Activated T-helper 17 cell treated with anti-CD3 and anti-CD28 coated beads, Interleukin-2, amount 50 U/mL, for 72 hours (primary cell): ENCODE results near the gene SNIP1. TPM values are rescaled to one million over a fixed set of nuclear protein-coding genes. Genes with fewer than 3 reads are reported as not detected.
"Not testable (repeated sequence)": the region's sequence is repeated elsewhere in the genome, so short reads cannot be mapped to it uniquely, and the experiment has no call there.

Source experiments
- ATAC-seq: fragments of 150-1000 bp; cut with Tn5 transposase; replicated peaks from 2 replicates; pipeline ENCODE4 v1.10.0; 2021; ENCODE audit warnings: mild to moderate bottlenecking, moderate library complexity
- H3K27ac Mint-ChIP-seq: one replicate; pipeline ENCODE4 v1.8.0; 2022; ENCODE audit warnings: mixed read lengths
- H3K27me3 Mint-ChIP-seq: one replicate; pipeline ENCODE4 v1.8.0; 2022; ENCODE audit warnings: mixed read lengths
- H3K36me3 Mint-ChIP-seq: one replicate; pipeline ENCODE4 v1.8.0; 2022; ENCODE audit warnings: low read depth, mild to moderate bottlenecking, mixed read lengths
- H3K4me1 Mint-ChIP-seq: one replicate; pipeline ENCODE4 v1.8.0; 2022; ENCODE audit warnings: mixed read lengths
- H3K4me3 Mint-ChIP-seq: one replicate; pipeline ENCODE4 v1.8.0; 2022; ENCODE audit warnings: mild to moderate bottlenecking, mixed read lengths
- H3K9me3 Mint-ChIP-seq: one replicate; pipeline ENCODE4 v1.8.0; 2022; ENCODE audit warnings: mixed read lengths
- total RNA-seq, 2 donors: library from RNA; stranded (reverse); gene quantifications; one replicate each; pipeline ENCODE4 v1.2.3, GENCODE V29; 2022

The SNIP1 gene
- total RNA-seq, 2 donors from 2014 or later: 26.3 to 31.9 TPM

DNA sequence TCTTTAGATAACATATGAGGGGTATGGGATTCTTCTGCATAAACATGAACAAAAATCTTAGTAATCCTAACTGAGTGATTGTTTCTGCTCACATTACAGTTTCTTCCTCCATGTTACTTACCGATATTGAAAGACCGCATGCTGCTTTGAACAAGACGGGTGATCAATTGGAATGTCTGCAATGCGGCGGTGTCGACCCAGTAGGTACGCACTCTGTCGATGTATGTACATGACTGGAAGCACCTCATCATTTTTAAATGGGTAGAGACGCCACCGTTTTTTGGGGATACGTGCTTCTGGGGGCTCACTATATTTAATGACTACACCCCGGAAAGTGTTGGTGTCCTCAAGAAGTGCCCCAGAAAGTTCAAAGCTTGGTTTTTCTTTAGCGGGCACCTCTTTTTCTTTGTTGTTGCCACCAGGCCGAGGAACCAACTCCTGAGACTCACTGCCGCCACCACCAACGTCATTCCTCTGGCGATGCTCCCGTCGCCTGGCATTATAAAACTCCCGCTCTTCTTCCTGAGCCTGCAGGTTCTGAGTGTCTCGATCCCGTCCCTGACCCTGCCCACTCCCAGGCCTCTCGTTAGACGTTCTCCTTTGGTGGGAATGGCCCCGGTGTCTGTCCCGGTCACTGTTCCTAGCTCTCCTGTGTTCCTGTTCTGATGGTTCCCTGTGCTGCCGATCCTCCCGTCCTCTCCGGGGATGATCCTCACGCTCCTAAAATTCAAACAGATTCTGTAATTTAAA, 13.9 kb downstream of the SNIP1 start:
- Mint-ChIP-seq H3K4me3 (no peak overlapping the region), H3K27me3 (no peaks in the 10 kb centered on the region), H3K9me3 (no peaks in the 10 kb centered on the region), H3K36me3 (peaks cover 98% of the 10 kb centered on the region), H3K4me1 (peaks cover 22% of the 10 kb centered on the region), H3K27ac (no peak overlapping the region)
- no peak for ATAC-seq

DNA sequence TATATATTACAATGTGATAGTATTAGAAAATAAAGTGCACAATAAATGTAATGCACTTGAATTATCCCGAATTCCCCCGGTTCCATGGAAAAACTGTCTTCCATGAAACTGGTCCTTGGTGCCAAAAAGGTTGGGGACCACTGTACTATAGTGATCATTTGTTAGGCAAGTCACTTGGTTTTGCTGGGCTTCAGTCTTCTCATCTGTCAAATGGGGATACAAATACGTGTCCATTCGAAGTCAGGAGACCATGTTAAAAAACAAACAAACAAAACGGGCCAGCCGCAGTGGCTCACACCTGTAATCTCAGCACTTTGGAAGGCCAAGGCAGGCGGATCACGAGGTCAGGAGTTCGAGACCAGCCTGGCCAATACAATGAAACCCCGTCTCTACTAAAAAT, 14.9 kb downstream of the SNIP1 start:
- H3K27ac Mint-ChIP-seq: not testable (repeated sequence)

DNA sequence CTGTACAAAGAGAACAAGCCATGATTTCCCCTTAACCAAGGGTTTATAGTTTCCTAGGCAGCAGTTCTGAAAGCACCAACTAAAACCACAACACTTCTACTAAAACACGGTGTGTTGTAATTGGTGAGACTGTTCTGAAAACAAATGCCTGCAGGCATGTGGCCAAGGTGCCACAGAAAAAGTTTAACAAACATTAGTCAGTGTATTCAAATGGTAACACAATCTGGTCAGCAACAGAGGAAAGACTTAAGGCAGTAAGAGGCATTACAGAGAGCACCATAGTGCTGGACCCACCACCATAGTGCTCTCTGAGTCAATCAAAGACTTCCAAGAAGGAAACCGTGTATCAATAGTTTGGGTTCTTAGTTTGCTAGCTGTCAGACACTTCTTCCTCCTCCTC, 16.7 kb downstream of the SNIP1 start:
- peaks cover 87% of the 10 kb centered on the region for H3K36me3 Mint-ChIP-seq
- peak overlapping the region; percentile 67 for H3K27ac Mint-ChIP-seq
- peak; percentile 94 for ATAC-seq

More for the DNA sequence above, 14.9 kb downstream of the SNIP1 start:
- ATAC-seq, H3K4me3 Mint-ChIP-seq, H3K27me3 Mint-ChIP-seq, H3K9me3 Mint-ChIP-seq: not testable (repeated sequence)
- H3K4me1 Mint-ChIP-seq: peaks cover 23% of the 10 kb centered on the region
- H3K36me3 Mint-ChIP-seq: peaks cover 98% of the 10 kb centered on the region

DNA sequence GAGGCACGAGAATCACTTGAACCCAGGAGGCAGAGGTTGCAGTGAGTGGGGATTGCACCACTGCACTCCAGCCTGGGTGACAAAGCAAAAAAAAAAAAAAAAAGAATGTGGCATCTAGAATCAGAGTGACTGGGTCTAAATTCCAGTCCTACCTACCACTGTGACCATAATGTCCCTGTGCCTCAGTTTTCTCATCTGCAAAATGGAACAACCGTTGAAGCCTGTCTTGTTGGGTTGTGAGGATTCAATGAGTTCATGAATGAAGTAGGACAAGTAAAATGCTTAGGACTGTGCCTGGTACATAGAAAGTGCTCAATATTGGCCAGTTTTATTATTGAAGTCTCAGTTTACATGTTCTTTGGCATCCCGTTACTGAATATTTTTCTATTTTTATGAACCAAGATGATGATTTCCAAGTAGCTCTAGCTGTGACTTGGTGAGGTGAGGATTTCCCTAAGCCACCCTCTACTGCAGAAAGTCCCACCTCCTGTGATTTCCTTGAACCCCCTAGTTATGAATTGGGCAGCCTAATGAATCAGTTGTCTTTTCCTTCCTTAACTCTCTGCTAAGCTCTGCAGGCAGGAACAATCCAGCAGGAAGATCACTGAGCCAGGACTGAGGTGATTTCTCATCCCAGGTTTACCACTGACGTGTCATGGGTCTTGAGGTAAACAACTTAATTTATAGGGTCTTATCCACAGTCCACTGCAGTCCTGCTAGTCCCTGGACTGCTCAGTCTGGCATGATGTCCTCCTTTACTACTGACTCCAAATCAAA, 20.6 kb downstream of the SNIP1 start:
- Mint-ChIP-seq H3K4me3 (no peak overlapping the region), H3K27ac (peak overlapping the region; percentile 81), H3K36me3 (peaks cover 48% of the 10 kb centered on the region), H3K27me3 (no peaks in the 10 kb centered on the region), H3K9me3 (no peaks in the 10 kb centered on the region), H3K4me1 (peaks cover 23% of the 10 kb centered on the region)
- no peak for ATAC-seq

More for the DNA sequence above, 16.7 kb downstream of the SNIP1 start:
- Mint-ChIP-seq H3K4me3 (peak overlapping the region; percentile 35), H3K4me1 (peaks cover 23% of the 10 kb centered on the region), H3K27me3 (no peaks in the 10 kb centered on the region), H3K9me3 (no peaks in the 10 kb centered on the region)

DNA sequence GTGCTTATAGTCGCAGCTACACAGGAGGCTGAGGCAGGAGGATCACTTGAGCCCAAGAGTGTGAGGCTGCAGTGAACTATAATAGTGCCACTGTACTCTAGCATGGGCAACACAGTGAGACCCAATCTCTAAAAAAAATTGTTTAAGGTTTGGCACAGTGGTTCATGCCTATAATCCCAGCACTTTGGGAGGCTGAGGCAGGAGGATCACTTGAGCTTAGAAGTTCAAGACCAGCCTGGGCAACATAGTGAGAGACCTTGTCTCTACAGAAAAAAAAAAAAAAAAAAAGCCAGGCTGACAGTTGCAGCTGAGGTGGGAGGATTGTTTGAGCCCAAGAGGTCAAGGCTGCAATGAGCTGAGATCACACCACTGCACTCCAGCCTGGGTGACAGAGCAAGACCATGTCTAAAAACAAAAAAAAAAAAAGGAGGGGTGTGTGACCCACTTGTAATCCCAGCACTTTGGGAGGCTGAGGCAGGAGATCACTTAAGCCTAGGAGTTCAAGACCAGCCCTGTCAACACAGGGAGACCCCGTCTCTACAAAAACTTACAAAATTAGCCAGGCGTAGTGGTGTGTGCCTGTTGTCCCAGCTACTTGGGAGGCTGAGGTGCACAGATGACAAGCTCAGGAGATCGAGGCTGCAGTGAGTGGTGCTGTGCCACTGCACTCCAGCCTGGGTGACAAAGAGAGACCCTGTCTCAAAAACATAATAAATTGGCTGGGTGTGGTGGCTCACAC, 21.5 kb downstream of the SNIP1 start:
- Mint-ChIP-seq H3K36me3 (peaks cover 39% of the 10 kb centered on the region), H3K4me1 (peaks cover 19% of the 10 kb centered on the region)
- H3K27me3 Mint-ChIP-seq, H3K27ac Mint-ChIP-seq, H3K4me3 Mint-ChIP-seq, ATAC-seq, H3K9me3 Mint-ChIP-seq: not testable (repeated sequence)

DNA sequence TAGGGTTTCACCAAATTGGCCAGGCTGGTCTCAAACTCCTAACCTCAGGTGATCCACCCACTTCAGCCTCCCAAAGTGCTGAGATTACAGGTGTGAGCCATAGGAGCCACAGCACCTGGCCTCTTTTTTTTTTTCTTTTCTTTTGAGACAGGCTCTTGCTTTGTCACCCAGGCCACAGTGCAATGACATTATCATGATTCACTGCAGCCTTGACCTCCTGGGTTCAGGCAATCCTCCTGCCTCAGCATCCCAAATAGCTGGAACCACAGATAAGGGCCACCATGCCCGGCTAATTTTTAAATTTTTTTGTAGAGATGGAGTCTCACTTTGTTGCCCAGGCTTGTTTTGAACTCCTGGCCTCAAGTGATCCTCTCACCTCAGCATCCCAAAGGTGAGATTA, 24.2 kb downstream of the SNIP1 start:
- ATAC-seq, H3K27ac Mint-ChIP-seq, H3K9me3 Mint-ChIP-seq, H3K27me3 Mint-ChIP-seq, H3K4me3 Mint-ChIP-seq, H3K4me1 Mint-ChIP-seq: not testable (repeated sequence)
- peaks cover 13% of the 10 kb centered on the region for H3K36me3 Mint-ChIP-seq

DNA sequence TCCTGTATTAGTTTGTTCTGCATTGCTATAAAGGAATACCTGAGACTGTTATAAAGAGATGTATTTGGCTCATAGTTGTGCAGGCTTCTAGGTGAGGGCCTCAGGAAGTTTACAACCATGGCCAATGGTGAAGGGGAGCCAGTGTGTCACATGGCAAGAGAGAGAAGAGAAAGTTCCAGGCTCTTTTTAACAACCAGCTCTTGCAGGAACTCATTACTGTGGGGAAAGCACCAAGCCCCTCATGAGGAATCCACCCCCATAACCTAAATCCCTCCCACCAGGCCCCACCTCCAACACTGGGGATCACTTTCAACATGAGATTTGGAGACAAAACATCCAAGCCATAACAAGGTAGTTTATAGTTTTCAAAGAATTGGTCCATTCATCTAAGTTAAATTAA, 34.5 kb downstream of the SNIP1 start:
- Mint-ChIP-seq H3K27ac (peak overlapping the region; percentile 80), H3K36me3 (peaks cover 7% of the 10 kb centered on the region), H3K27me3 (no peaks in the 10 kb centered on the region), H3K9me3 (no peaks in the 10 kb centered on the region), H3K4me1 (peaks cover 17% of the 10 kb centered on the region), H3K4me3 (peak overlapping the region; percentile 81)
- no peak for ATAC-seq

DNA sequence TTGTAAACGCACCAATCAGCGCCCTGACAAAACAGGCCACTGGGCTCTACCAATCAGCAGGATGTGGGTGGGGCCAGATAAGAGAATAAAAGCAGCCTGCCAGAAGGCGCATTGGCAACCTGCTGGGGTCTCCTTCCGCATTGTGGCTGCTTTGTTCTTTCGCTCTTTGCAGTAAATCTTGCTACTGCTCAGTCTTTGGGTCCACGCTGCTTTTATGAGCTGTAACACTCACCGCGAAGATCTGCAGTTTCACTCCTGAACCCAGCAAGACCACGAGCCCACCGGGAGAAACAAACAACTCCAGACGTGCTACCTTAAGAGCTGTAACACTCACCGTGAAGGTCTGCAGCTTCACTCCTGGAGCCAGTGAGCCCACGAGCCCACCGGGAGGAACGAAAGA, 35.2 kb downstream of the SNIP1 start:
- peak overlapping the region; percentile 80 for H3K27ac Mint-ChIP-seq
- peak overlapping the region; percentile 81 for H3K4me3 Mint-ChIP-seq
- H3K9me3 Mint-ChIP-seq, ATAC-seq, H3K27me3 Mint-ChIP-seq: not testable (repeated sequence)
- peaks cover 10% of the 10 kb centered on the region for H3K36me3 Mint-ChIP-seq
- H3K4me1 Mint-ChIP-seq: peaks cover 17% of the 10 kb centered on the region

DNA sequence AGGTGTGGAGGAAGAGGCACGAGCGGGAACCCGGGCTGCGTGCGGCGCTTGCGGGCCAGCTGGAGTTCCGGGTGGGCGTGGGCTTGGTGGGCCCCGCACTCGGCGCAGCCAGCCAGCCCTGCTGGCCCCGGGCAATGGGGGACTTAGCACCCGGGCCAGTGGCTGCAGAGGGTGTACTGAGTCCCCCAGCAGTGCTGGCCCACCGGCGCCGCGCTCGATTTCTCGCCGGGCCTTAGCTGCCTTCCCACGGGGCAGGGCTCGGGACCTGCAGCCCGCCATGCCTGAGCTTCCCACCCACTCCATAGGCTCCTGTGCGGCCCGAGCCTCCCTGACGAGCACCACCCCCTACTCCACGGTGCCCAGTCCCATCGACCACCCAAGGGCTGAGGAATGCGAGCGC, 35.9 kb downstream of the SNIP1 start:
- H3K4me1 Mint-ChIP-seq: peaks cover 21% of the 10 kb centered on the region
- not testable (repeated sequence) for H3K27ac Mint-ChIP-seq, H3K27me3 Mint-ChIP-seq, ATAC-seq, H3K9me3 Mint-ChIP-seq, H3K4me3 Mint-ChIP-seq
- peaks cover 17% of the 10 kb centered on the region for H3K36me3 Mint-ChIP-seq

DNA sequence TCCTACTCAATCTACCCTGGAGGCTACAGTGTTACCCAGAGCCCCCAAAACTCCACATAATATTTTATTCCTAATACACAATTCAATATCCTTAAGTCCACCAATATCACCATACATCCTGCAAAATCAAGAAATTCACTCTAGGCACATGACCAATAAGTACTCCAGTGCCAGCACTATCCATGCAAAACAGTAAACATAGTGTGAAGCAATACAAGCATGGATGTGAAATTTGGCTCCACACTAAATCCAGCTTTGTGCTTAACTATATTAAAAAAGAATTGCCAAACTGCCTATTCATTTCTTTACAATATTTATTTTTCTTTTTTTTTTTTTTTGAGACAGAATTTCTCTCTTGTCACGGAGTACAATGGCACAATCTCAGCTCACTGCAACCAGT, 36.5 kb downstream of the SNIP1 start:
- H3K36me3 Mint-ChIP-seq: peaks cover 24% of the 10 kb centered on the region
- H3K4me1 Mint-ChIP-seq: peaks cover 22% of the 10 kb centered on the region
- no peaks in the 10 kb centered on the region for H3K9me3 Mint-ChIP-seq
- no peak for ATAC-seq
- H3K27ac Mint-ChIP-seq: no peak overlapping the region
- H3K4me3 Mint-ChIP-seq: no peak overlapping the region
- H3K27me3 Mint-ChIP-seq: no peaks in the 10 kb centered on the region

DNA sequence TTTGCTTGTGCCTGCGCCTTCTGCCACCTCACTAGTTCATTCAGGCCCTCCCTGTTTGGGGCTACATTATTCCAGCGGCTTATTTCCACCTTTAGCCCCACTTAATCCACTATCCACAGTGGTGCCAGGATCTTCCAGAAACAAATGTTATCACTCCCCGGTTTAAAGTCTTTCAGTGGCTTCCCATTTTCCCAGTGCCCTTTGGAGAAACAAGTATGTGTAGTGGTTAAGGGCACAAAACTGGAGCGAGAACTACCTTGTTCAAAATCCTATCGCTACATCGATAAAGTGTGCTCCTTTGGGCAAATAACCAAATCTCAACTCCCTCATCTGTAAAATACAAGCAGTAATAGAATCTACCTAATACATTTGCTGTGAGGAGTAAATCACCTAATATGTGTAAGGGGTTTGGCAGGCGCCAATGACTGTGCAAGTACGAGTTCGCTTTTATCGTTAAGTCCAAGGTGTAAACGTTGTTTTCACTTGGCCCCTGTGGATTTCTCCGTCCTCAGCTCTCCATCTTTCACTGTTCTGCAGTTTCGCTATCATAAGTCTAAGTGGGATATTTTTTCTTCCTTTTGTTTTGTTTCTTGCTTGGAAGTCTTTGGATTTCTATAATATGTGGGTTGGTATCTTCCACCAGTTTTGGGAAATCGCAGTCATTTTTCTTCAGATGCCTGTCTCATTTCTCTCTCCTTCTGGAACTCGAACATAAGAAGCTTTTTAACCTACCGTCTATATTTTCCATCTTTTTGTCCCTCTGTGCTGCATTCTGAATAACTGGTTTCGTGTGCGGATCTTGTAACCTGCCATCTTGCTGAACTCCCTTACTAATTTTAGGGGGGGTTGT, 38.7 kb downstream of the SNIP1 start:
- peak overlapping the region; percentile 97 for H3K27ac Mint-ChIP-seq
- no peaks in the 10 kb centered on the region for H3K9me3 Mint-ChIP-seq
- H3K36me3 Mint-ChIP-seq: peaks cover 42% of the 10 kb centered on the region
- no peak for ATAC-seq
- peak overlapping the region; percentile 75 for H3K4me3 Mint-ChIP-seq
- no peaks in the 10 kb centered on the region for H3K27me3 Mint-ChIP-seq
- H3K4me1 Mint-ChIP-seq: peaks cover 28% of the 10 kb centered on the region

DNA sequence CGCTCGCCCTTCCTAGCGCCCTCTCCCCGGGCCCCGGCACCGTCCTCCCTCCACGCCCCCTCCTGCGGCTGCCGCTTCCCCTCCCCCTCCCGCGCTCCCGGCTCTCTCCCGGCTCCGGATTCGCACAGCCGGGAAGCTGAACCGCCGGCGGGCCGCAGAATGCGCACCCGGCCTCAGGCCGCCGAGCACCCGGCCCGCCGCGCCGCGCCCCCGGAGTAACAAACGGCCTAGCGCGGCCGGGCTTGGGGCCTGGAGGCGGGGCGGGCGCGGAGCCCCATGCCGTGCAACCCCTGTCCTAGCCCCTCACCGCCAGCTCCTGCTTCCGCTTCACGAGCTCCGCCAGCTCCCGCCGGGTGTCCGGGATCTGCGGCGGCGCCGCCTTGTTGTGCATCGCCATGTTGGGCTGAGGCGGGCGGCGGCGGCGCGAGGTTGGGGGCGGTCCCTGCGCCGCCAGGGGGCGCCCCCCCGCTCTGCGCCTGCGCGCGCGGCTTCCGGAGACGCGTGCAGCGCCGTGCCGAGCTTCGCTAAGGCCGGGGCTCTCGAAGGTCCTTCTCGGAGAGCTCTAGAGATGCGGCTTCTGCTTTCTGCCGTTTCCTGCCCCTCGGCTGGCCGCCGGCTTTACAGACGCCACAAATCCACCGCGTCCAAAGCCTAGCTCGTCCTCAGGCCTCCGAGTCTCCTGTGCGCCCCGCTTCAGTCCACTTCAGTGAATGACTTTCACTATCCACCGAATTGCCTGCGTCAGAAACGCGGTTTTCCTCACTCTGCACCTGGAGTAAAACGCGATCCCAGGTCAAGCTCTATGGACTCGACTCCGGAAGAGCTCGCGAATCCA, 39.5 kb downstream of the SNIP1 start, which contains the start of gene MEAF6:
TSS of gene MEAF6 (minus strand) at position 417 of the 835 bp plus-strand sequence. CDS start at position 397, 20 bp downstream.
- H3K36me3 Mint-ChIP-seq: peaks cover 50% of the 10 kb centered on the region
- peak; percentile 91 for ATAC-seq

DNA sequence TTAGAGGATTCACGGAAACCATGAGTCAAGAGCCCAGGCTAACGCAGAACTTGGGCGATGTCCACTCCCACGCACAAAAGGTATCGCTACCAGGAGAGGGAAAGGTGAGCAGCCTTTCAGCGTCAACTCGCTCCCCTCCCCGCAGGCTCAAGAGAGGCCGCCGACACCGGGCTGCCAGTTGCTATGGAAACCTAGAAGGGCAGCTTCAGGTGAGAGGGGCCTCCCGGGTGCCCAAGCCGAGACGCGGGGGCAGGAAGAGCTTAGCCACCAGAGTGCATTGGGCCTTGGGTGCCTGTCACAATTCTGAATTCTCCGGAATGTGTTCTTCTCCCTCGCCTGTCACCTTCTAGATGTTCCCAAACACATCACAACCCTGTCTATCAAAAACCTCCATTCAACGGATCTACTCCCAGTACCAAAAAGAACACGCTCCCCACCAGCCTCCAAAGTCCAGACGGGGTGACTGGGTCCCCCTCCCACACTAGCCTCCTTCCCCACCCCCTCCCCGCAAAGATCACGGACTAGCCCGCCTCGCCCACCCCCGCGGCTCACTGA, 40.2 kb downstream of the SNIP1 start:
- Mint-ChIP-seq H3K27me3 (no peaks in the 10 kb centered on the region), H3K36me3 (peaks cover 57% of the 10 kb centered on the region), H3K9me3 (no peaks in the 10 kb centered on the region), H3K4me1 (peaks cover 27% of the 10 kb centered on the region), H3K27ac (peak overlapping the region; percentile 93), H3K4me3 (peak overlapping the region; percentile 75)
- ATAC-seq: peak; percentile 74

More for the DNA sequence above, 39.5 kb downstream of the SNIP1 start, which contains the start of gene MEAF6:
- Mint-ChIP-seq H3K27me3 (no peaks in the 10 kb centered on the region), H3K4me1 (peaks cover 28% of the 10 kb centered on the region), H3K27ac (peak within 1 kb of the TSS; percentile 97), H3K9me3 (no peaks in the 10 kb centered on the region), H3K4me3 (peak within 1 kb of the TSS; percentile 75)
